GM10266 (cell line): ENCODE data around the gene COLEC12.

Experiments used
- DNase-seq: peaks from one replicate; pipeline ENCODE4 v3.0.0; 2012; ENCODE audit errors: extremely low spot score
- CTCF ChIP-seq: IDR thresholded peaks from 2 replicates; pipeline ENCODE4 v1.5.1; 2012; ENCODE audit warnings: mild to moderate bottlenecking, low read depth; ENCODE audit not compliant: control insufficient read depth, insufficient read depth; ENCODE audit errors: missing control alignments

COLEC12 gene

DNA sequence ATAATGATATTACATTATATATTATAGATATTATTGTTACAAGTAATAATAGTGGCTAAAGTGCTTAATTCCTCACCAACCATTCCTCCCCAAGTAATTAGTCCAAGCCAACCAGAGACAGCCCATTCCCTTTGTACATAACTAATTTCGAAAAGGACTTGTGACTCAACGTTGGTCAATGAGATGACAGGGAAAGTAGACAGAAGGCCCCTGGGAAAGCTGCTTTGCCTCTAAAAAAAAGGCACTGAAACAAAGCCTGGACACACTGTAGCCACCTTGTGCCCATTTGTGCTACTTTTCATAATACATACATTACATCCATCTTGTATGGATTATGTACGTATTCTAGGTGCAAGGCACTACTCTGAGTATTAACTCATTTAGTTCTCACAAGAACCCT is 28.8 kb downstream of the COLEC12 start:
- no peak for DNase-seq
- no peak for TF ChIP-seq CTCF

GRCh38 chr18:470661-471501 is 29.6 kb downstream of the COLEC12 start:
- no peak for TF ChIP-seq CTCF
- DNase-seq, result no peak

- DNase-seq, result no peak
- TF ChIP-seq CTCF, result no peak
Measured at GRCh38 chr18:468955-469790, 31.3 kb downstream of the COLEC12 start.

DNA sequence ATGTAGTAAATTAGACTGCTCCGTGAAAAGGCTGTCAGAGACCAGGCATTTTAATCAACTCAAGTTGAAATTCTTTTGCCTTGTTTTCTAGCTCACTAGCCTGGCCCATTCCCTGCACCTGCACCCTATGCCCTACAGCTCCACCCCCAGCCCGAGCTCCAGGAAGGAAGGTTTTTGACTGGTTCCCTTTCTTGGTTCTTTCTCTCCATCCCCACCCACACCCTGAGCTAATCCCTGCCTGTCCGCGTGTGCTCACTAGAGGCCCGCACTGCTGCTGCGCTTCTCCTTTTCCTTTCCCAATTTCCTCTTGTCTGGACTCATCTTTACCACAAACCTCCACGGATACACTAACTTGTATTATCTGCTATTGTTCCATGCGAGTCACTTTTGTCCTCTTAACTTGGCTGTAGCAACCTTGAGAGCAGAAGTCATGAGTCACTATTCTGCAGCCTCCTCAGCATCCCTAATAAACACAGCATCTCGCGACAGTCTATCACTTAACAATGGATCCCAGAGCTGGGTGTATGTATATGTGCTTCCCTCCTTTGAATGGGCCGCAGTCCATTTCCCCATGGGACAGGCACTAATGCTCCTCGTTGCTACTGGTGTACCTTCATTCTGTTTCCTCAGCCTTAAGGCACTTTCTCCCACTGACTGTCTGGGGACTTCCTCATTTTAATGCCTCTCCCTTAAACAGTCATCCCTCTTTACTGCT is 36.5 kb downstream of the COLEC12 start:
- TF ChIP-seq CTCF, result no peak
- no peak for DNase-seq

- DNase-seq, result no peak
- TF ChIP-seq CTCF, result no peak
Measured at GRCh38 chr18:463403-463802, 37.1 kb downstream of the COLEC12 start.

DNA sequence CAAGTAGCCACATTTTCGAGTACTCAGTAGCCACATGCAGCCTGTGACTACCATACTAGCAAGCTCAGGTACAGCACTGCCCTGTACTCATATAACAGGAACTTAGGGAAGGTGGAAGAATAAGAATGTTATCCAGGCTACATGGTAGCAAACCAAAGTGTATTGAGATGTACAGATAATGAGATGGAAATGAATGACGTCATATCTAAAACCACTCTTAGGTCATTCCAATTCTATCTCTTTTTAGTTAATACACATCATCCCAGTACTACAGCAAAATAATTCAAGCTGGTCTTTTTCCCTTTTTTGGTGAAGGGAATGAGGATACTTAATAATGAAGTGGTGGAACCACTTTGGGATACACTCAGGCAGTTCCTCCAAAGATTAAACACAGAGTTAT is 38.7 kb downstream of the COLEC12 start:
- no peak for DNase-seq

More for the DNA sequence above, 38.7 kb downstream of the COLEC12 start:
- TF ChIP-seq CTCF, result no peak
